Neural cell (in vitro differentiated cells): ENCODE results near the gene MARS1. TPM values are rescaled to one million over a fixed set of nuclear protein-coding genes. Genes with fewer than 3 reads are reported as not detected.

Experiments used
- H2AFZ ChIP-seq: fragments of 200-600, 300-800 bp; sonication (generic), shearing (Covaris generic); 2 replicates; pipeline ENCODE4 v1.6.0; 2014; ENCODE audit warnings: low read depth, mild to moderate bottlenecking, antibody characterized with exemption, low read length, moderate library complexity
- H3F3A ChIP-seq: fragments of 200-600 bp; shearing (Covaris generic); 2 replicates; pipeline ENCODE4 v1.6.1; 2016; ENCODE audit warnings: mild to moderate bottlenecking, moderate library complexity, mixed read lengths, antibody characterized with exemption, low read length; ENCODE audit not compliant: insufficient read depth, poor library complexity, severe bottlenecking
- H3K27ac ChIP-seq: fragments of 200-600, 300-800 bp; sonication (generic), shearing (Covaris generic); 2 replicates; pipeline ENCODE4 v1.5.1; 2014; ENCODE audit warnings: mild to moderate bottlenecking, low read length, moderate library complexity
- H3K27me3 ChIP-seq: fragments of 300-800, 200-600 bp; sonication (generic), shearing (Covaris generic); 2 replicates; pipeline ENCODE4 v1.6.0; 2014; ENCODE audit warnings: mild to moderate bottlenecking, low read depth, low read length, moderate library complexity; ENCODE audit not compliant: insufficient read depth
- H3K36me3 ChIP-seq: fragments of 300-800, 200-600 bp; sonication (generic), shearing (Covaris generic); 2 replicates; pipeline ENCODE4 v1.5.1; 2014; ENCODE audit warnings: mild to moderate bottlenecking, antibody characterized with exemption, low read length, moderate library complexity; ENCODE audit not compliant: insufficient read depth
- H3K4me2 ChIP-seq: fragments of 300-800, 200-600 bp; sonication (generic), shearing (Covaris generic); 2 replicates; pipeline ENCODE4 v1.6.0; 2014; ENCODE audit warnings: mild to moderate bottlenecking, low read length
- H3K4me3 ChIP-seq: fragments of 300-800, 200-600 bp; sonication (generic), shearing (Covaris generic); 2 replicates; pipeline ENCODE4 v1.5.1; 2014; ENCODE audit warnings: mild to moderate bottlenecking, low read length, moderate library complexity
- H3K79me2 ChIP-seq: fragments of 200-600 bp; shearing (Covaris generic); replicated peaks from 2 replicates; pipeline ENCODE4 v1.6.0; 2014; ENCODE audit warnings: mild to moderate bottlenecking, low read length, moderate library complexity; ENCODE audit not compliant: insufficient read depth
- H3K9ac ChIP-seq: fragments of 300-800, 200-600 bp; sonication (generic), shearing (Covaris generic); 2 replicates; pipeline ENCODE4 v1.6.1; 2016; ENCODE audit warnings: mild to moderate bottlenecking, low read length, mixed read lengths
- H3K9me2 ChIP-seq: fragments of 200-600 bp; shearing (Covaris generic); 2 replicates; pipeline ENCODE4 v1.6.1; 2016; ENCODE audit warnings: mild to moderate bottlenecking, low read length, mixed read lengths; ENCODE audit not compliant: insufficient read depth
- H3K9me3 ChIP-seq: fragments of 200-600, 300-800 bp; sonication (generic), shearing (Covaris generic); 2 replicates; pipeline ENCODE4 v1.6.1; 2016; ENCODE audit warnings: mild to moderate bottlenecking, mixed run types, low read length, moderate library complexity, mixed read lengths
- H4K20me1 ChIP-seq: fragments of 200-600 bp; shearing (Covaris generic); 2 replicates; pipeline ENCODE4 v1.6.1; 2016; ENCODE audit warnings: mild to moderate bottlenecking, mixed run types; ENCODE audit not compliant: insufficient read depth
- EP300 ChIP-seq: fragments of 450-650 bp; conservative IDR thresholded peaks from 2 replicates; pipeline ENCODE4 v1.6.1; 2014; ENCODE audit warnings: antibody characterized with exemption, mild to moderate bottlenecking, moderate library complexity; ENCODE audit not compliant: poor library complexity, severe bottlenecking
- EZH2 ChIP-seq: fragments of 200-600, 300-800 bp; shearing (Covaris generic), sonication (generic); IDR thresholded peaks from 2 replicates; pipeline ENCODE4 v1.6.1; 2014; ENCODE audit warnings: antibody characterized with exemption, low read length, borderline replicate concordance, mild to moderate bottlenecking; ENCODE audit not compliant: insufficient read depth, poor library complexity, severe bottlenecking
- MXI1 ChIP-seq: fragments of 450-650 bp; conservative IDR thresholded peaks from 2 replicates; pipeline ENCODE4 v1.6.1; 2014; ENCODE audit warnings: antibody characterized with exemption, mild to moderate bottlenecking; ENCODE audit not compliant: poor library complexity, severe bottlenecking
- POLR2AphosphoS5 ChIP-seq: IDR thresholded peaks from 2 replicates; pipeline ENCODE4 v1.6.1; 2012
- RAD21 ChIP-seq: fragments of 450-650 bp; conservative IDR thresholded peaks from 2 replicates; pipeline ENCODE4 v1.6.1; 2014; ENCODE audit warnings: antibody characterized with exemption, mild to moderate bottlenecking, moderate library complexity
- SMC3 ChIP-seq: fragments of 450-650 bp; conservative IDR thresholded peaks from 2 replicates; pipeline ENCODE4 v1.6.1; 2014; ENCODE audit warnings: antibody characterized with exemption, mild to moderate bottlenecking, moderate library complexity; ENCODE audit not compliant: poor library complexity
- TAF1 ChIP-seq: IDR thresholded peaks from 2 replicates; pipeline ENCODE4 v1.6.1; 2012; ENCODE audit warnings: low read depth
- polyA plus RNA-seq: library from polyadenylated mRNA; depleted of rRNA; stranded (reverse); fragments of >200 nt; gene quantifications from 2 replicates; pipeline ENCODE4 v1.2.3, GENCODE V29; 2014
- TF ChIP-seq, protein P1 (sequence below): IDR thresholded peaks from 2 replicates; pipeline ENCODE4 v1.6.1; 2012; ENCODE audit warnings: borderline replicate concordance
- TF ChIP-seq, protein P2 (sequence below): fragments of 450-650 bp; IDR thresholded peaks from 2 replicates; pipeline ENCODE4 v1.5.1; 2014; ENCODE audit warnings: antibody characterized with exemption, mild to moderate bottlenecking, moderate library complexity; ENCODE audit not compliant: poor library complexity, severe bottlenecking

The MARS1 gene
- polyA plus RNA-seq, 1 donor from 2014 or later, result 321 TPM

DNA sequence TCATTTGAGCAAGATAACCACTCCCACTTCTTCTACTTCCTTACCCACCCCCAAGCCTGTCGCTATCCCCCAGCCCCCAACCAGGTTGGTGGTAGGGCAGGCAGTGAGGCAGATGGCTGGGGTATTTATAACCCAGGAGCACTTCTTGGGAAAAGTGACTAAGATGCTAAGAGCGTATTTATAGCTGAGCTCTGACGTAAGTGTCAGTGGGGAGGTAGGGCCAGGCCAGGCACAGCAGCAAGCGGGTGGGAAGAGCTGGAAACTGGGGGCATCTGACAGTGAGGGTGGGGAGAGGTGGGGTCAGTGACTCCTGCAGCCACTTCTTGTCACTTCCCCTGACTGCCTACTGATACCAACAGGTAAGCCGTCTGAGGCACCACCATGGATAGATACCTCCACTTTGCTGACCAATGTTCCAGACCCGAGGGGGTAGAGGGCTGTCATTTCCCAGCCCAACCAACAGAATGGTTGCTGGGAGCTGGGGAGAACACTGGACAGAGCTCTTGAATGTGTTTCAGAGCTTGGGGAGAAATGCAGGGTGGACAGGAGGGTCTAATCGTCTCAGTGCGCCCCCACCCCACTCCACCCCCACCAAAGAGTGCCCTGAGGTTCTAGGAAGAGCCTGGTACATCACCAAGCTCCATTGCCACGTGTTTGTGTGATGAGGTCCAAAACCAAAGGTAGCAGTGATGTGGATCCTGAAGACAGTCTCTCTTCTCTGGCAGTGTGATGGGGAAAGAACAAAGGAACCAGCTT, 35.5 kb upstream of the MARS1 start:
- Histone ChIP-seq H3F3A (no peaks in the 10 kb centered on the region), H4K20me1 (no peaks in the 10 kb centered on the region), H3K27me3 (no peaks in the 10 kb centered on the region), H3K9me3 (no peaks in the 10 kb centered on the region), H3K27ac (no peak overlapping the region), H3K4me2 (no peak overlapping the region), H3K9ac (no peak overlapping the region), H3K36me3 (no peaks in the 10 kb centered on the region), H2AFZ (no peak overlapping the region), H3K4me3 (no peak overlapping the region), H3K9me2 (no peaks in the 10 kb centered on the region), H3K79me2 (no peaks in the 10 kb centered on the region)
- TF ChIP-seq TAF1 (no peak), EZH2 (no peak), EP300 (no peak), SMC3 (no peak)
- TF ChIP-seq, protein P1, sequence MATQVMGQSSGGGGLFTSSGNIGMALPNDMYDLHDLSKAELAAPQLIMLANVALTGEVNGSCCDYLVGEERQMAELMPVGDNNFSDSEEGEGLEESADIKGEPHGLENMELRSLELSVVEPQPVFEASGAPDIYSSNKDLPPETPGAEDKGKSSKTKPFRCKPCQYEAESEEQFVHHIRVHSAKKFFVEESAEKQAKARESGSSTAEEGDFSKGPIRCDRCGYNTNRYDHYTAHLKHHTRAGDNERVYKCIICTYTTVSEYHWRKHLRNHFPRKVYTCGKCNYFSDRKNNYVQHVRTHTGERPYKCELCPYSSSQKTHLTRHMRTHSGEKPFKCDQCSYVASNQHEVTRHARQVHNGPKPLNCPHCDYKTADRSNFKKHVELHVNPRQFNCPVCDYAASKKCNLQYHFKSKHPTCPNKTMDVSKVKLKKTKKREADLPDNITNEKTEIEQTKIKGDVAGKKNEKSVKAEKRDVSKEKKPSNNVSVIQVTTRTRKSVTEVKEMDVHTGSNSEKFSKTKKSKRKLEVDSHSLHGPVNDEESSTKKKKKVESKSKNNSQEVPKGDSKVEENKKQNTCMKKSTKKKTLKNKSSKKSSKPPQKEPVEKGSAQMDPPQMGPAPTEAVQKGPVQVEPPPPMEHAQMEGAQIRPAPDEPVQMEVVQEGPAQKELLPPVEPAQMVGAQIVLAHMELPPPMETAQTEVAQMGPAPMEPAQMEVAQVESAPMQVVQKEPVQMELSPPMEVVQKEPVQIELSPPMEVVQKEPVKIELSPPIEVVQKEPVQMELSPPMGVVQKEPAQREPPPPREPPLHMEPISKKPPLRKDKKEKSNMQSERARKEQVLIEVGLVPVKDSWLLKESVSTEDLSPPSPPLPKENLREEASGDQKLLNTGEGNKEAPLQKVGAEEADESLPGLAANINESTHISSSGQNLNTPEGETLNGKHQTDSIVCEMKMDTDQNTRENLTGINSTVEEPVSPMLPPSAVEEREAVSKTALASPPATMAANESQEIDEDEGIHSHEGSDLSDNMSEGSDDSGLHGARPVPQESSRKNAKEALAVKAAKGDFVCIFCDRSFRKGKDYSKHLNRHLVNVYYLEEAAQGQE, result no peak

DNA sequence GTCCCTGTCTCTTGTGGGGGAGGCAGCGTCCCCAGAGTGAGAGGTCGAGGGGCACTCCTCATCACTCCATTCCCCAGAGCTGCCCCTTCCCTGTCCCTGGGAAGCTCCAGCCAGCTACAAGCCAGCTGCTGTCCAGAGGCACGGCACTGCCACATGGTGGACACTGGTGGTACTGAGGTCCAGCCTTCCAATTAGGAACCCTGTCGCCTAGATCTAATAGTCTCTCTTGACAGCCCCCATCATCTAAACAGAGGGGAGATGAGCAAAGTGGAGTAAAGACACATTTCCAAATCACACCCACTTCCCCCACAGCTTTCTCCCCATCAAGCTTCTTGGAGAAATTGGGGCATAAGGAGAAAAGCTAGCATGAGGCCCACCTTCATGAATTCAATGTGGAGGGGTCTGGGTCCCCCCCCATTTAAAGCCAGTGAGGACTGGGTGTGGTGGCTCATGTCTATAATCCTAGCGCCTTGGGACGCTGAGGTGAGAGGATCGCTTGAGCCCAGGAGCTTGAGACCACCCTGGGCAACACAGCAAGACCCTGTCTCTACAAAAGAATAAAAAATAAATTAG, 34.8 kb upstream of the MARS1 start:
- Histone ChIP-seq H3K27me3 (no peaks in the 10 kb centered on the region), H3F3A (no peaks in the 10 kb centered on the region), H3K4me2 (no peak overlapping the region), H3K27ac (no peak overlapping the region), H3K36me3 (no peaks in the 10 kb centered on the region), H3K9me2 (no peaks in the 10 kb centered on the region), H4K20me1 (no peaks in the 10 kb centered on the region), H2AFZ (no peak overlapping the region), H3K79me2 (no peaks in the 10 kb centered on the region), H3K9me3 (no peaks in the 10 kb centered on the region), H3K9ac (no peak overlapping the region), H3K4me3 (no peak overlapping the region)
- TF ChIP-seq RAD21 (peak; percentile 84), SMC3 (peak; percentile 84), TAF1 (no peak), POLR2AphosphoS5 (no peak), EP300 (no peak), MXI1 (no peak), EZH2 (no peak)
- TF ChIP-seq, protein P2, sequence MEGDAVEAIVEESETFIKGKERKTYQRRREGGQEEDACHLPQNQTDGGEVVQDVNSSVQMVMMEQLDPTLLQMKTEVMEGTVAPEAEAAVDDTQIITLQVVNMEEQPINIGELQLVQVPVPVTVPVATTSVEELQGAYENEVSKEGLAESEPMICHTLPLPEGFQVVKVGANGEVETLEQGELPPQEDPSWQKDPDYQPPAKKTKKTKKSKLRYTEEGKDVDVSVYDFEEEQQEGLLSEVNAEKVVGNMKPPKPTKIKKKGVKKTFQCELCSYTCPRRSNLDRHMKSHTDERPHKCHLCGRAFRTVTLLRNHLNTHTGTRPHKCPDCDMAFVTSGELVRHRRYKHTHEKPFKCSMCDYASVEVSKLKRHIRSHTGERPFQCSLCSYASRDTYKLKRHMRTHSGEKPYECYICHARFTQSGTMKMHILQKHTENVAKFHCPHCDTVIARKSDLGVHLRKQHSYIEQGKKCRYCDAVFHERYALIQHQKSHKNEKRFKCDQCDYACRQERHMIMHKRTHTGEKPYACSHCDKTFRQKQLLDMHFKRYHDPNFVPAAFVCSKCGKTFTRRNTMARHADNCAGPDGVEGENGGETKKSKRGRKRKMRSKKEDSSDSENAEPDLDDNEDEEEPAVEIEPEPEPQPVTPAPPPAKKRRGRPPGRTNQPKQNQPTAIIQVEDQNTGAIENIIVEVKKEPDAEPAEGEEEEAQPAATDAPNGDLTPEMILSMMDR, result peak; percentile 87
- TF ChIP-seq, protein P1, result no peak
